Stimulated activated CD8-positive, alpha-beta memory T cell treated with anti-CD3 and anti-CD28 coated beads, Interleukin-15, amount 100 ng/mL, for 1 hour (primary cell): Measurements from ENCODE around the gene COL15A1.

Experiments
- DNase-seq: peaks from one replicate; pipeline ENCODE4 v3.0.0-alpha.2; 2020; ENCODE audit warnings: low read depth

COL15A1 gene

GRCh38 chr9:99108131-99108530 lies 164.4 kb downstream of the COL15A1 start:
- DNase-seq: no peak

- DNase-seq: no peak
These were observed 165.8 kb downstream of the COL15A1 start for GRCh38 chr9:99109522-99109921.

- DNase-seq: peak; percentile 15
These were observed 169.2 kb downstream of the COL15A1 start for GRCh38 chr9:99112750-99113413.

- DNase-seq: no peak
These were observed 169.8 kb downstream of the COL15A1 start for GRCh38 chr9:99113414-99114048.

- DNase-seq: no peak
These were observed 170.3 kb downstream of the COL15A1 start for GRCh38 chr9:99114049-99114440.

GRCh38 chr9:99114846-99115500 lies 171.3 kb downstream of the COL15A1 start:
- no peak for DNase-seq

GRCh38 chr9:99116003-99116411 lies 172.3 kb downstream of the COL15A1 start:
- no peak for DNase-seq

- DNase-seq: peak; percentile 20
These were observed 175.2 kb downstream of the COL15A1 start for GRCh38 chr9:99118782-99119466.

GRCh38 chr9:99119976-99120655 lies 176.4 kb downstream of the COL15A1 start:
- no peak for DNase-seq
